ENCODE measurements around the gene ARMC2.

- TF ChIP-seq POLR2AphosphoS5 (IDR thresholded peaks at IDR 0.05; ENCODE audit: borderline replicate concordance, low read depth, low read length) (no peak), EZH2 (IDR thresholded peaks at IDR 0.05) (no peak), FOXP2 (optimal IDR thresholded peaks at IDR 0.05; ENCODE audit: control extremely low read depth, extremely low read length, insufficient read depth) (no peak)
Observed at GRCh38 chr6:108915258-108915657, 67.0 kb downstream of the ARMC2 start.
